Naive thymus-derived CD4-positive, alpha-beta T cell (primary cell): ENCODE results near the gene SUSD2. TPM values are rescaled to one million over a fixed set of nuclear protein-coding genes. Genes with fewer than 3 reads are reported as not detected.
A peak's percentile ranks its signal among the peaks of the same experiment; 100 is the strongest.

Experiments used
- ATAC-seq: fragments of 150-1000 bp; cut with Tn5 transposase; 2 replicates; pipeline ENCODE4 v1.10.0; 2021; ENCODE audit warnings: mild to moderate bottlenecking, moderate library complexity
- CTCF ChIA-PET: fragments of 350-600 bp; sonication (Branson Sonifier 250); formaldehyde crosslinking; loops from one replicate; lab custom pipeline; 2021; ENCODE audit warnings: antibody characterized with exemption; lab: Charles Lee
- POLR2A ChIA-PET: fragments of 350-600 bp; sonication (Branson Sonifier 250); formaldehyde crosslinking; loops from one replicate; lab custom pipeline; 2021; ENCODE audit warnings: antibody characterized with exemption, inconsistent platforms; lab: Charles Lee
- DNase-seq, 9 donors: peaks; one replicate each; pipeline versions ENCODE4 v3.0.0 to v3.0.0-alpha.2; 2020 to 2022; ENCODE audit warnings: mixed read lengths in 1 of 9
- H3K27ac ChIP-seq: one replicate; pipeline ENCODE4 v1.7.0; 2013; ENCODE audit warnings: mild to moderate bottlenecking, low read depth, low read length, moderate library complexity
- H3K27me3 ChIP-seq, 2 donors: one replicate each; pipeline ENCODE4 v1.7.0; 2013; ENCODE audit warnings: low read length in 2 of 2, mild to moderate bottlenecking in 2 of 2, moderate library complexity in 2 of 2; ENCODE audit not compliant: control insufficient read depth in 2 of 2, insufficient read depth in 2 of 2
- H3K36me3 ChIP-seq, 3 experiments: 1 replicate in 2 of 3; 2 replicates in 1 of 3; pipeline ENCODE4 v1.7.0; 2013; ENCODE audit warnings: low read length in 3 of 3, mild to moderate bottlenecking in 3 of 3, moderate library complexity in 1 of 3; ENCODE audit not compliant: insufficient read depth in 3 of 3, control insufficient read depth in 2 of 3
- H3K4me1 ChIP-seq, 2 donors: one replicate each; pipeline ENCODE4 v1.7.0; 2013; ENCODE audit warnings: low read length in 2 of 2, mild to moderate bottlenecking in 2 of 2, moderate library complexity in 1 of 2; ENCODE audit not compliant: control insufficient read depth in 2 of 2, insufficient read depth in 2 of 2
- H3K4me3 ChIP-seq: 2 replicates; pipeline ENCODE4 v1.7.0; 2013; ENCODE audit warnings: mild to moderate bottlenecking, low read length
- H3K9me3 ChIP-seq, 3 experiments: 1 replicate in 2 of 3; 2 replicates in 1 of 3; pipeline ENCODE4 v1.7.0; 2013; ENCODE audit warnings: low read length in 3 of 3; ENCODE audit not compliant: control insufficient read depth in 2 of 3
- H3K27ac Mint-ChIP-seq, 9 donors: one replicate each; pipeline ENCODE4 v1.8.0; 2020 to 2022; ENCODE audit warnings: mixed read lengths in 9 of 9, mild to moderate bottlenecking in 8 of 9, moderate library complexity in 5 of 9, inconsistent platforms in 2 of 9
- H3K27me3 Mint-ChIP-seq, 5 donors: one replicate each; pipeline ENCODE4 v1.8.0; 2021 to 2022; ENCODE audit warnings: mixed read lengths in 5 of 5, mild to moderate bottlenecking in 1 of 5
- H3K36me3 Mint-ChIP-seq, 5 donors: one replicate each; pipeline ENCODE4 v1.8.0; 2020 to 2022; ENCODE audit warnings: mixed read lengths in 5 of 5, mild to moderate bottlenecking in 3 of 5, inconsistent platforms in 1 of 5
- H3K4me1 Mint-ChIP-seq, 7 donors: one replicate each; pipeline ENCODE4 v1.8.0; 2020 to 2022; ENCODE audit warnings: mixed read lengths in 7 of 7, mild to moderate bottlenecking in 3 of 7, inconsistent platforms in 1 of 7
- H3K4me3 Mint-ChIP-seq, 10 donors: one replicate each; pipeline ENCODE4 v1.8.0; 2020 to 2022; ENCODE audit warnings: mild to moderate bottlenecking in 10 of 10, mixed read lengths in 10 of 10, moderate library complexity in 6 of 10, inconsistent platforms in 2 of 10
- H3K9me3 Mint-ChIP-seq, 11 donors: one replicate each; pipeline ENCODE4 v1.8.0; 2020 to 2022; ENCODE audit warnings: mixed read lengths in 11 of 11, mild to moderate bottlenecking in 4 of 11, inconsistent platforms in 1 of 11, moderate library complexity in 1 of 11
- intact Hi-C, 2 donors: fragments of 100-400 bp; cut with micrococcal nuclease; formaldehyde crosslinking; loops; one replicate each; pipeline ENCODE4 v1.15.1; 2023
- polyA plus RNA-seq, 2 donors: library from polyadenylated mRNA; unstranded; fragments of 300-500 nt; fragmentation: Illumina TruSeq; gene quantifications; one replicate each; pipeline ENCODE4 v1.2.3, GENCODE V29; 2021
- total RNA-seq, 6 experiments: library from RNA in 5 of 6; stranded (reverse) in 5 of 6; gene quantifications; 1 replicate in 5 of 6; 2 replicates in 1 of 6; pipeline ENCODE4 v1.2.3 and lab custom pipeline; 2021 to 2026

SUSD2 gene
- total and polyA plus RNA-seq, 7 experiments from 2014 or later, result 0.40 to 2.3 (median 1.4) TPM; not detected in 1

- ChIA-PET CTCF (interaction anchor here (1.1 to 7.4 kb wide), 4 partner anchors 44 to 74 kb away, joined by 3 to 93 read pairs (median 3); no protein-coding TSS in a partner anchor), POLR2A (interaction anchor here (4.1 kb wide), 1 partner anchor 20 kb away, joined by 17 read pairs; no protein-coding TSS in a partner anchor)
- Histone ChIP-seq H3K4me1 (no peaks in the 10 kb centered on the region), H3K27ac (no peak overlapping the region), H3K27me3 (no peaks in the 10 kb centered on the region), H3K36me3 (peaks cover 5 to 64% (median 11%) of the 10 kb centered on the region in 3 experiments), H3K4me3 (no peak overlapping the region), H3K9me3 (no peaks in the 10 kb centered on the region)
- intact Hi-C loops, result loop anchor here in 1 of 2 donors (5.0 kb wide), 1 partner anchor 195 kb away; the partner anchor contains the start of gene GSTT2
- H3K36me3 Mint-ChIP-seq, result peaks cover 0 to 2% (median 0%) of the 10 kb centered on the region in 5 donors
- ATAC-seq (no peak), DNase-seq (no peak)
- no peak overlapping the region for H3K4me3 Mint-ChIP-seq
- no peak overlapping the region for H3K27ac Mint-ChIP-seq
- H3K9me3 Mint-ChIP-seq, result no peaks in the 10 kb centered on the region
- H3K27me3 Mint-ChIP-seq, result no peaks in the 10 kb centered on the region
- H3K4me1 Mint-ChIP-seq, result peaks cover 0 to 2% (median 0%) of the 10 kb centered on the region in 7 donors
Measured at GRCh38 chr22:24177456-24177855, 3.8 kb upstream of the SUSD2 start.

DNA sequence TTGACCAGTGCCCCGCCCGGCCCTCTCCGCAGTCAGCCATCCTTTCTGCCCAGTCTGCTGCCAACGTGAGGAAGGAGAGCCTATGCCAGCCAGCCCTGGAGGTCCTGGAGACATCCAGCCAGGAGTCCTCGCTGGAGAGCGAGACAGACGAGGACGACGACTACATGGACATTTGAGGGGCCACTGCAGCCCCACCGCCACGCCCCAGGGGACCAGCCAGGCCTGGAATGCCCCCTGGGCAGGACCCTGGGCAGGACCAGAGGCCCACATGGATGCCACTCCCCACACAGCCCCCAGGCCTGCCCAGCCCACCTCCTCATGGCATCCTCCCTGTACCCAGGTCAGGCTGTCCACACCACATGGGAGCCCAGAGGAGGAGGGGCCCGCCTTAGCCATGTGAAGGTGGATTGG, 3.3 kb upstream of the SUSD2 start:
- no peaks in the 10 kb centered on the region for H3K4me1 ChIP-seq
- H3K27me3 Mint-ChIP-seq, result no peaks in the 10 kb centered on the region
- H3K4me3 ChIP-seq, result no peak overlapping the region
- no peak for ATAC-seq
- intact Hi-C loops, result loop anchor here in 1 of 2 donors (5.0 kb wide), 1 partner anchor 196 kb away; the partner anchor contains the start of gene GSTT2
- no peaks in the 10 kb centered on the region for H3K27me3 ChIP-seq
- no peaks in the 10 kb centered on the region for H3K9me3 ChIP-seq
- peaks cover 0 to 2% (median 0%) of the 10 kb centered on the region in 5 donors for H3K36me3 Mint-ChIP-seq
- ChIA-PET POLR2A (interaction anchor here (1.6 to 4.1 kb wide), 2 partner anchors 21 to 22 kb away, joined by 5 to 17 read pairs; no protein-coding TSS in a partner anchor), CTCF (interaction anchor here (1.2 to 1.6 kb wide), 3 partner anchors 21 to 53 kb away, joined by 3 to 12 read pairs (median 5); no protein-coding TSS in a partner anchor)
- DNase-seq, result no peak
- H3K9me3 Mint-ChIP-seq, result no peaks in the 10 kb centered on the region
- H3K27ac ChIP-seq, result no peak overlapping the region
- H3K36me3 ChIP-seq, result peaks cover 2 to 59% (median 7%) of the 10 kb centered on the region in 3 experiments
- H3K4me3 Mint-ChIP-seq, result no peak overlapping the region
- H3K27ac Mint-ChIP-seq, result peak overlapping the region in 1 of 9 donors; percentile 43
- peaks cover 0 to 2% (median 0%) of the 10 kb centered on the region in 7 donors for H3K4me1 Mint-ChIP-seq

- Mint-ChIP-seq H3K27ac (peak overlapping the region in 4 of 9 donors; percentile 41 to 82 (median 67)), H3K27me3 (no peaks in the 10 kb centered on the region), H3K4me1 (peaks cover 0 to 2% (median 0%) of the 10 kb centered on the region in 7 donors), H3K4me3 (no peak overlapping the region), H3K9me3 (no peaks in the 10 kb centered on the region), H3K36me3 (peaks cover 0 to 2% (median 0%) of the 10 kb centered on the region in 5 donors)
- Histone ChIP-seq H3K27ac (no peak overlapping the region), H3K36me3 (peaks cover 0 to 51% (median 5%) of the 10 kb centered on the region in 3 experiments), H3K4me1 (no peaks in the 10 kb centered on the region), H3K4me3 (no peak overlapping the region), H3K9me3 (no peaks in the 10 kb centered on the region), H3K27me3 (no peaks in the 10 kb centered on the region)
- POLR2A ChIA-PET, result interaction anchor here (1.1 to 1.6 kb wide), 2 partner anchors 22 to 46 kb away, joined by 4 to 5 read pairs; no protein-coding TSS in a partner anchor
- intact Hi-C loops, result loop anchor here in 1 of 2 donors (5.0 kb wide), 1 partner anchor 196 kb away; the partner anchor contains the start of gene GSTT2
- CTCF ChIA-PET, result interaction anchor here (0.6 to 1.6 kb wide), 7 partner anchors 12 to 69 kb away, joined by 3 to 12 read pairs (median 3); no protein-coding TSS in a partner anchor
- ATAC-seq (no peak), DNase-seq (no peak)
Measured at GRCh38 chr22:24178502-24179440, 2.5 kb upstream of the SUSD2 start.

GRCh38 chr22:24179478-24180210, 1.6 kb upstream of the SUSD2 start:
- Mint-ChIP-seq H3K4me1 (peaks cover 0 to 5% (median 0%) of the 10 kb centered on the region in 7 donors), H3K27ac (peak overlapping the region in 4 of 9 donors; percentile 56 to 82 (median 67)), H3K9me3 (no peaks in the 10 kb centered on the region), H3K36me3 (peaks cover 0 to 2% (median 0%) of the 10 kb centered on the region in 5 donors), H3K27me3 (no peaks in the 10 kb centered on the region), H3K4me3 (no peak overlapping the region)
- POLR2A ChIA-PET, result interaction anchor here (1.1 to 1.6 kb wide), 2 partner anchors 23 to 47 kb away, joined by 4 to 5 read pairs; no protein-coding TSS in a partner anchor
- intact Hi-C loops, result loop anchor here (5.0 to 10.0 kb wide), 2 partner anchors 195 to 197 kb away; partner anchors contain the start of gene GSTT2 (in 2 of the 2)
- no peak overlapping the region for H3K27ac ChIP-seq
- no peak for ATAC-seq
- H3K4me3 ChIP-seq, result no peak overlapping the region
- no peaks in the 10 kb centered on the region for H3K27me3 ChIP-seq
- CTCF ChIA-PET, result interaction anchor here (0.6 to 1.6 kb wide), 6 partner anchors 11 to 68 kb away, joined by 3 to 12 read pairs (median 4); no protein-coding TSS in a partner anchor
- no peak for DNase-seq
- H3K9me3 ChIP-seq, result no peaks in the 10 kb centered on the region
- no peaks in the 10 kb centered on the region for H3K4me1 ChIP-seq
- peaks cover 0 to 44% (median 5%) of the 10 kb centered on the region in 3 experiments for H3K36me3 ChIP-seq

- intact Hi-C loops, result loop anchor here in 1 of 2 donors (10.0 kb wide), 1 partner anchor 196 kb away; the partner anchor contains the start of gene GSTT2
- POLR2A ChIA-PET, result interaction anchor here (0.9 kb wide), 1 partner anchor 10 kb away, joined by 3 read pairs; no protein-coding TSS in a partner anchor
- ATAC-seq, result no peak
Measured at GRCh38 chr22:24180316-24181087, 785 bp upstream of the SUSD2 start.

More at GRCh38 chr22:24180316-24181087, 785 bp upstream of the SUSD2 start:
- Histone ChIP-seq H3K4me3 (no peak overlapping the region), H3K36me3 (peaks cover 0 to 36% (median 5%) of the 10 kb centered on the region in 3 experiments), H3K4me1 (no peaks in the 10 kb centered on the region), H3K27ac (no peak overlapping the region), H3K27me3 (no peaks in the 10 kb centered on the region), H3K9me3 (no peaks in the 10 kb centered on the region)
- Mint-ChIP-seq H3K4me3 (no peak overlapping the region), H3K27ac (peak overlapping the region in 3 of 9 donors; percentile 16 to 72 (median 56)), H3K27me3 (no peaks in the 10 kb centered on the region), H3K36me3 (no peaks in the 10 kb centered on the region), H3K9me3 (no peaks in the 10 kb centered on the region), H3K4me1 (peaks cover 0 to 5% (median 0%) of the 10 kb centered on the region in 7 donors)
- no peak for DNase-seq
- CTCF ChIA-PET, result no interaction called here
